Upper lobe of left lung (tissue), 6 donors: ENCODE measurements around the gene GLE1. TPM values are rescaled to one million over a fixed set of nuclear protein-coding genes. Genes with fewer than 3 reads are reported as not detected.

Experiments
- ATAC-seq, 2 donors: fragments of 200-7000 bp; cut with Tn5 transposase; one replicate each; pipeline ENCODE4 v1.9.1; 2022; ENCODE audit warnings: mild to moderate bottlenecking in 2 of 2, moderate library complexity in 2 of 2; ENCODE audit not compliant: low FRiP score in 2 of 2
- DNase-seq, 2 donors: peaks; one replicate each; pipeline ENCODE4 v3.0.0-alpha.2; 2019 to 2020
- H3K27ac ChIP-seq, 4 donors: fragments of 200-600 bp; sonication (generic); one replicate each; pipeline ENCODE4 v1.5.1; 2016 to 2019
- H3K27me3 ChIP-seq, 4 donors: fragments of 200-600 bp; sonication (generic); one replicate each; pipeline ENCODE4 v1.5.1; 2017 to 2019
- H3K36me3 ChIP-seq, 4 donors: fragments of 200-600 bp; sonication (generic); one replicate each; pipeline ENCODE4 v1.5.1; 2016 to 2019
- H3K4me1 ChIP-seq, 4 donors: fragments of 200-600 bp; sonication (generic); one replicate each; pipeline ENCODE4 v1.5.1; 2018 to 2019
- H3K4me3 ChIP-seq, 4 donors: fragments of 200-600 bp; sonication (generic); one replicate each; pipeline ENCODE4 v1.5.1; 2017 to 2019; ENCODE audit warnings: mild to moderate bottlenecking in 2 of 4, moderate library complexity in 1 of 4
- H3K9me3 ChIP-seq, 4 donors: fragments of 200-600 bp; sonication (generic); one replicate each; pipeline ENCODE4 v1.5.1; 2018 to 2019
- CTCF ChIP-seq, 6 experiments: fragments of 450-650 bp in 4 of 6; fragments of 200-600 bp in 2 of 6; sonication (generic) in 2 of 6; IDR thresholded peaks; one replicate each; pipeline ENCODE4 v1.5.1; 2016 to 2019; ENCODE audit warnings: antibody characterized with exemption in 6 of 6
- EP300 ChIP-seq, 4 donors: sonication (generic); formaldehyde crosslinking; IDR thresholded peaks; one replicate each; pipeline ENCODE4 v1.5.1; 2017; ENCODE audit warnings: antibody characterized with exemption in 4 of 4, control low read depth in 2 of 4
- POLR2A ChIP-seq, 4 donors: fragments of 450-650 bp; IDR thresholded peaks; one replicate each; pipeline ENCODE4 v1.5.1; 2016 to 2017; ENCODE audit warnings: antibody characterized with exemption in 4 of 4, mild to moderate bottlenecking in 2 of 4
- POLR2AphosphoS5 ChIP-seq, 2 donors: sonication (generic); formaldehyde crosslinking; IDR thresholded peaks; one replicate each; pipeline ENCODE4 v1.5.1; 2017; ENCODE audit warnings: antibody characterized with exemption in 2 of 2
- WGBS, 2 donors: methylation state at CpG; one replicate each; pipeline ENCODE4 v1.1.5; 2017 to 2018; 5-methylcytosine and 5-hydroxymethylcytosine counted together
- total RNA-seq, 6 donors: library from RNA; depleted of rRNA in 4 of 6; stranded (reverse); fragments of >200 nt in 4 of 6; gene quantifications; one replicate each; pipeline versions ENCODE4 v1.1.0 to v1.2.1, GENCODE V29; 2016 to 2021
- donor health status: DM: no; HTN: no; CAD: no; lungs with moderate emphysema.
- donor health status: DM: no; HTN: yes; CAD: no; lungs with severe emphysema.

The GLE1 gene
- total RNA-seq, 6 donors from 2014 or later = 19.0 to 36.7 (median 24.5) TPM

- ATAC-seq (no peak), DNase-seq (no peak)
- no peak for TF ChIP-seq CTCF (IDR thresholded peaks at IDR 0.05)
- Histone ChIP-seq H3K9me3 (no peaks in the 10 kb centered on the region), H3K27me3 (no peaks in the 10 kb centered on the region), H3K27ac (no peak overlapping the region), H3K4me1 (no peaks in the 10 kb centered on the region), H3K36me3 (peaks cover 0 to 67% (median 38%) of the 10 kb centered on the region in 4 donors), H3K4me3 (no peak overlapping the region)
- 96 to 98% methylated on average over 7 of the region's 7 CpGs for WGBS, 2 donors
Observed at GRCh38 chr9:128475867-128476266, 28.7 kb upstream of the GLE1 start.

DNA sequence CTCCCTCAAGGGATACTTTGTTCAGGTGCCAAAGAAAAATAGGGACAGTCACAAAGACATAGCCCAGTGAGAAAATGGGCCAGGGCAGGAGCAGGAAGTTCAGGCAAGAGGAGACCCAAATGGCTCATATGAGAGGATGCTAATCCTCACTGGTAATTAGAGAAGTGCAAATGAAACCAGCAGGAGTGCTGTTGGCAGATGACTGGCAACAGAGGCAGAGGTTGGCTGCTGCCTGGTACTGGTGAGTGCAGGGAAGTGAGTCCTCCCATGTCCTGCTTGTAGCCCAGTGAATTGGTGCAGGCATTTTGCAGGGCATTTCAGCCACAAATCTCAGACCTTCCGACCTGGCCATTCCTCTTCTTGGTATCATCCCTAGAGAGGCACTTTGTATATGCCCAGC lies 25.3 kb upstream of the GLE1 start:
- 100% methylated on average over 1 of the region's 1 CpG for WGBS, 2 donors
- Histone ChIP-seq H3K36me3 (peaks cover 7 to 84% (median 37%) of the 10 kb centered on the region in 4 donors), H3K27me3 (no peaks in the 10 kb centered on the region), H3K4me1 (no peaks in the 10 kb centered on the region), H3K9me3 (no peaks in the 10 kb centered on the region), H3K4me3 (no peak overlapping the region), H3K27ac (no peak overlapping the region)
- TF ChIP-seq EP300 (IDR thresholded peaks at IDR 0.05) (no peak), POLR2A (IDR thresholded peaks at IDR 0.05) (no peak), POLR2AphosphoS5 (IDR thresholded peaks at IDR 0.05) (no peak), CTCF (IDR thresholded peaks at IDR 0.05) (no peak)
- ATAC-seq (no peak), DNase-seq (no peak)

- Histone ChIP-seq H3K9me3 (no peaks in the 10 kb centered on the region), H3K36me3 (peaks cover 19 to 90% (median 55%) of the 10 kb centered on the region in 4 donors), H3K27me3 (no peaks in the 10 kb centered on the region), H3K4me3 (no peak overlapping the region), H3K27ac (no peak overlapping the region), H3K4me1 (no peaks in the 10 kb centered on the region)
- ATAC-seq (no peak), DNase-seq (no peak)
- WGBS, 2 donors = 97 to 98% methylated on average over 10 of the region's 10 CpGs
- TF ChIP-seq POLR2A (IDR thresholded peaks at IDR 0.05) (no peak), EP300 (IDR thresholded peaks at IDR 0.05) (no peak), POLR2AphosphoS5 (IDR thresholded peaks at IDR 0.05) (no peak), CTCF (IDR thresholded peaks at IDR 0.05) (no peak)
Observed at GRCh38 chr9:128481561-128481960, 23.0 kb upstream of the GLE1 start.

DNA sequence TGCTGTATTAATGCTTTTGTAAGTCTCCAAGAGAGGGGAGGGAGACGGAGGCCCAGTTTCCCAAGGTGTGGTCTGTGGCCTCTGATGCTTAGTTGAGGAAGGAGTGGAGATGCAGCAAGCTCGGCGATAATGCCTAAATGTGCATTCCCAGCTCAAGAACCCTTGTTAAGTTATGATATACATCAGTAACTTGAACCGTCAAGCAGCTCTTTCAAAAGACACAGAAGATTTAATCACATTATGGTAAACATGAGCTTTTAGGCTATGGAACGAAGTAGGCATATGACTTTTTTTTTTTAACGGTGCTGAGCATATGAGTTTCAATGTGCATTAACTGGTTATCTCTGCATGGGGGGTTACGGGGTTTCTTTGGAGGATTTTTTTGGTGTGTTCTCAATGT lies 22.3 kb upstream of the GLE1 start:
- DNase-seq (no peak), ATAC-seq (no peak)
- TF ChIP-seq POLR2A (IDR thresholded peaks at IDR 0.05) (no peak), EP300 (IDR thresholded peaks at IDR 0.05) (no peak), CTCF (IDR thresholded peaks at IDR 0.05) (no peak), POLR2AphosphoS5 (IDR thresholded peaks at IDR 0.05) (no peak)
- H3K9me3 ChIP-seq = no peaks in the 10 kb centered on the region
- H3K36me3 ChIP-seq = peaks cover 19 to 90% (median 58%) of the 10 kb centered on the region in 4 donors
- H3K4me1 ChIP-seq = no peaks in the 10 kb centered on the region
- H3K27me3 ChIP-seq = no peaks in the 10 kb centered on the region
- no peak overlapping the region for H3K27ac ChIP-seq
- WGBS, 2 donors = 96 to 97% methylated on average over 7 of the region's 7 CpGs
- no peak overlapping the region for H3K4me3 ChIP-seq

- Histone ChIP-seq H3K9me3 (no peaks in the 10 kb centered on the region), H3K4me3 (no peak overlapping the region), H3K27me3 (no peaks in the 10 kb centered on the region), H3K27ac (no peak overlapping the region), H3K4me1 (no peaks in the 10 kb centered on the region), H3K36me3 (peaks cover 19 to 90% (median 55%) of the 10 kb centered on the region in 4 donors)
- TF ChIP-seq POLR2AphosphoS5 (IDR thresholded peaks at IDR 0.05) (no peak), EP300 (IDR thresholded peaks at IDR 0.05) (no peak), POLR2A (IDR thresholded peaks at IDR 0.05) (no peak), CTCF (IDR thresholded peaks at IDR 0.05) (no peak)
- peak in 1 of 2 donors; percentile 52 for DNase-seq
- no peak for ATAC-seq
- WGBS, 2 donors = 95 to 97% methylated on average over 17 of the region's 17 CpGs
Observed at GRCh38 chr9:128484686-128485413, 19.7 kb upstream of the GLE1 start.
